GM19467 (cell line): ENCODE data around the gene EEFSEC.

Experiments used
- ATAC-seq: cut with Tn5 transposase; IDR thresholded peaks from one replicate; pipeline ENCODE4 v1.9.1; 2021; ENCODE audit warnings: mild to moderate bottlenecking, moderate library complexity; ENCODE audit not compliant: unreplicated experiment

The EEFSEC gene

GRCh38 chr3:128455786-128456748, 302.8 kb downstream of the EEFSEC start:
- no peak for ATAC-seq

GRCh38 chr3:128456776-128457715, 303.8 kb downstream of the EEFSEC start:
- no peak for ATAC-seq

DNA sequence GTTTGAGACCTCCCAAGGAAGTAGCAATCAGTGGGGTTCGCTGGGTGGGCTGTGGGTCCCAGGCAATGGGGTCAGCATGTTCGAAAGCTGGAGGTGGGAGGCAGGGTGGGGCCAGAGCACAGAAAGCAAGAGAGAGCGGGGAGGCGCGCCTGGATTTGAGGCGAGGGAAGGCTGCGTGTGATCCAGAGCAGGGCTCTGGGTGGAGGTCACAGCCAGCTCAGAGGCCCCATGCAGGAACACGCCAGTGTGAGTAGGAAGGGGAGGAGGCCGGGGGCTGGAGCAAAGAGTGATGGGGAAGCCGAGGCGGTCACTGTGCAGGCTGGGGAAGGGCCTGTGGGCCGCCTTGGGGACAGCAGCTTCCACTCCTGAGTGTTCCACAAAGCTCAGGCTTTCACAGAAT, 304.7 kb downstream of the EEFSEC start:
- no peak for ATAC-seq
